Measurements from ENCODE around the gene LEMD1. TPM values are rescaled to one million over a fixed set of nuclear protein-coding genes. Genes with fewer than 3 reads are reported as not detected.
A peak's percentile ranks its signal among the peaks of the same experiment; 100 is the strongest.

The LEMD1 gene
- total RNA-seq, 2 donors from 2014 or later, result not detected

- no peak overlapping the region for H3K4me3 ChIP-seq
- H3K27me3 ChIP-seq (replicated peaks; ENCODE audit: insufficient read depth), result no peaks in the 10 kb centered on the region
- no peaks in the 10 kb centered on the region for H3K9me3 ChIP-seq
- no peaks in the 10 kb centered on the region for H3K36me3 ChIP-seq
- H3K4me1 ChIP-seq (ENCODE audit: control insufficient read depth in 1 of 2, low read depth in 2 of 2), result peaks cover 13 to 24% of the 10 kb centered on the region in 2 donors
- no peak for ATAC-seq (ENCODE audit: insufficient number of reproducible peaks, low FRiP score, low read depth)
- no peak overlapping the region for H3K27ac ChIP-seq
- TF ChIP-seq CTCF (IDR thresholded peaks at IDR 0.05), result no peak
- DNase-seq (ENCODE audit: low spot score), result no peak
Measured at GRCh38 chr1:205440121-205440475, 18.2 kb upstream of the LEMD1 start.

GRCh38 chr1:205438213-205439158, 16.6 kb upstream of the LEMD1 start:
- H3K27ac ChIP-seq, result no peak overlapping the region
- H3K36me3 ChIP-seq, result no peaks in the 10 kb centered on the region
- H3K4me3 ChIP-seq, result no peak overlapping the region
- no peak for ATAC-seq (ENCODE audit: insufficient number of reproducible peaks, low FRiP score, low read depth)
- no peaks in the 10 kb centered on the region for H3K9me3 ChIP-seq
- peak; percentile 84 for TF ChIP-seq CTCF (IDR thresholded peaks at IDR 0.05)
- H3K4me1 ChIP-seq (ENCODE audit: control insufficient read depth in 1 of 2, low read depth in 2 of 2), result peaks cover 13 to 15% of the 10 kb centered on the region in 2 donors
- no peaks in the 10 kb centered on the region for H3K27me3 ChIP-seq (replicated peaks; ENCODE audit: insufficient read depth)
- peak; percentile 17 for DNase-seq (ENCODE audit: low spot score)

- Histone ChIP-seq H3K27me3 (replicated peaks; ENCODE audit: insufficient read depth) (no peaks in the 10 kb centered on the region), H3K4me1 (ENCODE audit: control insufficient read depth in 1 of 2, low read depth in 2 of 2) (peaks cover 13 to 15% of the 10 kb centered on the region in 2 donors), H3K9me3 (no peaks in the 10 kb centered on the region), H3K4me3 (no peak overlapping the region), H3K27ac (no peak overlapping the region), H3K36me3 (no peaks in the 10 kb centered on the region)
- ATAC-seq (ENCODE audit: insufficient number of reproducible peaks, low FRiP score, low read depth) (no peak), DNase-seq (ENCODE audit: low spot score) (no peak)
- no peak for TF ChIP-seq CTCF (IDR thresholded peaks at IDR 0.05)
Measured at GRCh38 chr1:205437570-205437969, 15.7 kb upstream of the LEMD1 start.

- no peak for TF ChIP-seq CTCF (IDR thresholded peaks at IDR 0.05)
- Histone ChIP-seq H3K27me3 (replicated peaks; ENCODE audit: insufficient read depth) (no peaks in the 10 kb centered on the region), H3K4me3 (no peak overlapping the region), H3K4me1 (ENCODE audit: control insufficient read depth in 1 of 2, low read depth in 2 of 2) (peaks cover 13 to 15% of the 10 kb centered on the region in 2 donors), H3K9me3 (no peaks in the 10 kb centered on the region), H3K36me3 (no peaks in the 10 kb centered on the region), H3K27ac (no peak overlapping the region)
- DNase-seq (ENCODE audit: low spot score), result no peak
- no peak for ATAC-seq (ENCODE audit: insufficient number of reproducible peaks, low FRiP score, low read depth)
Measured at GRCh38 chr1:205436776-205437410, 15.0 kb upstream of the LEMD1 start.

Measured in thoracic aorta (tissue), 2 donors.